Neural cell (in vitro differentiated cells): ENCODE results near the gene TCF4. TPM values are rescaled to one million over a fixed set of nuclear protein-coding genes. Genes with fewer than 3 reads are reported as not detected.

Experiments
- H2AFZ ChIP-seq: fragments of 200-600, 300-800 bp; sonication (generic), shearing (Covaris generic); 2 replicates; pipeline ENCODE4 v1.6.0; 2014; ENCODE audit warnings: low read depth, mild to moderate bottlenecking, antibody characterized with exemption, low read length, moderate library complexity
- H3F3A ChIP-seq: fragments of 200-600 bp; shearing (Covaris generic); 2 replicates; pipeline ENCODE4 v1.6.1; 2016; ENCODE audit warnings: mild to moderate bottlenecking, moderate library complexity, mixed read lengths, antibody characterized with exemption, low read length; ENCODE audit not compliant: insufficient read depth, poor library complexity, severe bottlenecking
- H3K27ac ChIP-seq: fragments of 200-600, 300-800 bp; sonication (generic), shearing (Covaris generic); 2 replicates; pipeline ENCODE4 v1.5.1; 2014; ENCODE audit warnings: mild to moderate bottlenecking, low read length, moderate library complexity
- H3K27me3 ChIP-seq: fragments of 300-800, 200-600 bp; sonication (generic), shearing (Covaris generic); 2 replicates; pipeline ENCODE4 v1.6.0; 2014; ENCODE audit warnings: mild to moderate bottlenecking, low read depth, low read length, moderate library complexity; ENCODE audit not compliant: insufficient read depth
- H3K36me3 ChIP-seq: fragments of 300-800, 200-600 bp; sonication (generic), shearing (Covaris generic); 2 replicates; pipeline ENCODE4 v1.5.1; 2014; ENCODE audit warnings: mild to moderate bottlenecking, antibody characterized with exemption, low read length, moderate library complexity; ENCODE audit not compliant: insufficient read depth
- H3K4me2 ChIP-seq: fragments of 300-800, 200-600 bp; sonication (generic), shearing (Covaris generic); 2 replicates; pipeline ENCODE4 v1.6.0; 2014; ENCODE audit warnings: mild to moderate bottlenecking, low read length
- H3K4me3 ChIP-seq: fragments of 300-800, 200-600 bp; sonication (generic), shearing (Covaris generic); 2 replicates; pipeline ENCODE4 v1.5.1; 2014; ENCODE audit warnings: mild to moderate bottlenecking, low read length, moderate library complexity
- H3K79me2 ChIP-seq: fragments of 200-600 bp; shearing (Covaris generic); replicated peaks from 2 replicates; pipeline ENCODE4 v1.6.0; 2014; ENCODE audit warnings: mild to moderate bottlenecking, low read length, moderate library complexity; ENCODE audit not compliant: insufficient read depth
- H3K9ac ChIP-seq: fragments of 300-800, 200-600 bp; sonication (generic), shearing (Covaris generic); 2 replicates; pipeline ENCODE4 v1.6.1; 2016; ENCODE audit warnings: mild to moderate bottlenecking, low read length, mixed read lengths
- H3K9me2 ChIP-seq: fragments of 200-600 bp; shearing (Covaris generic); 2 replicates; pipeline ENCODE4 v1.6.1; 2016; ENCODE audit warnings: mild to moderate bottlenecking, low read length, mixed read lengths; ENCODE audit not compliant: insufficient read depth
- H3K9me3 ChIP-seq: fragments of 200-600, 300-800 bp; sonication (generic), shearing (Covaris generic); 2 replicates; pipeline ENCODE4 v1.6.1; 2016; ENCODE audit warnings: mild to moderate bottlenecking, mixed run types, low read length, moderate library complexity, mixed read lengths
- H4K20me1 ChIP-seq: fragments of 200-600 bp; shearing (Covaris generic); 2 replicates; pipeline ENCODE4 v1.6.1; 2016; ENCODE audit warnings: mild to moderate bottlenecking, mixed run types; ENCODE audit not compliant: insufficient read depth
- CTCF ChIP-seq: fragments of 450-650 bp; IDR thresholded peaks from 2 replicates; pipeline ENCODE4 v1.5.1; 2014; ENCODE audit warnings: antibody characterized with exemption, mild to moderate bottlenecking, moderate library complexity; ENCODE audit not compliant: poor library complexity, severe bottlenecking
- EP300 ChIP-seq: fragments of 450-650 bp; conservative IDR thresholded peaks from 2 replicates; pipeline ENCODE4 v1.6.1; 2014; ENCODE audit warnings: antibody characterized with exemption, mild to moderate bottlenecking, moderate library complexity; ENCODE audit not compliant: poor library complexity, severe bottlenecking
- EZH2 ChIP-seq: fragments of 200-600, 300-800 bp; shearing (Covaris generic), sonication (generic); IDR thresholded peaks from 2 replicates; pipeline ENCODE4 v1.6.1; 2014; ENCODE audit warnings: antibody characterized with exemption, low read length, borderline replicate concordance, mild to moderate bottlenecking; ENCODE audit not compliant: insufficient read depth, poor library complexity, severe bottlenecking
- MXI1 ChIP-seq: fragments of 450-650 bp; conservative IDR thresholded peaks from 2 replicates; pipeline ENCODE4 v1.6.1; 2014; ENCODE audit warnings: antibody characterized with exemption, mild to moderate bottlenecking; ENCODE audit not compliant: poor library complexity, severe bottlenecking
- POLR2AphosphoS5 ChIP-seq: IDR thresholded peaks from 2 replicates; pipeline ENCODE4 v1.6.1; 2012
- RAD21 ChIP-seq: fragments of 450-650 bp; conservative IDR thresholded peaks from 2 replicates; pipeline ENCODE4 v1.6.1; 2014; ENCODE audit warnings: antibody characterized with exemption, mild to moderate bottlenecking, moderate library complexity
- REST ChIP-seq: IDR thresholded peaks from 2 replicates; pipeline ENCODE4 v1.6.1; 2012; ENCODE audit warnings: borderline replicate concordance
- SMC3 ChIP-seq: fragments of 450-650 bp; conservative IDR thresholded peaks from 2 replicates; pipeline ENCODE4 v1.6.1; 2014; ENCODE audit warnings: antibody characterized with exemption, mild to moderate bottlenecking, moderate library complexity; ENCODE audit not compliant: poor library complexity
- TAF1 ChIP-seq: IDR thresholded peaks from 2 replicates; pipeline ENCODE4 v1.6.1; 2012; ENCODE audit warnings: low read depth
- polyA plus RNA-seq: library from polyadenylated mRNA; depleted of rRNA; stranded (reverse); fragments of >200 nt; gene quantifications from 2 replicates; pipeline ENCODE4 v1.2.3, GENCODE V29; 2014

The TCF4 gene
- polyA plus RNA-seq, 1 donor from 2014 or later, result 7.0 TPM

- no peaks in the 10 kb centered on the region for H3K79me2 ChIP-seq
- no peak overlapping the region for H3K4me2 ChIP-seq
- H3K27me3 ChIP-seq, result no peaks in the 10 kb centered on the region
- no peak overlapping the region for H3K27ac ChIP-seq
- TF ChIP-seq SMC3 (no peak), REST (no peak), CTCF (no peak), POLR2AphosphoS5 (no peak), EZH2 (no peak), TAF1 (no peak), MXI1 (no peak), RAD21 (no peak), EP300 (no peak)
- H3K9ac ChIP-seq, result no peak overlapping the region
- H2AFZ ChIP-seq, result no peak overlapping the region
- no peaks in the 10 kb centered on the region for H3K9me3 ChIP-seq
- no peaks in the 10 kb centered on the region for H3K36me3 ChIP-seq
- no peak overlapping the region for H3K4me3 ChIP-seq
- no peaks in the 10 kb centered on the region for H3F3A ChIP-seq
- H3K9me2 ChIP-seq, result no peaks in the 10 kb centered on the region
- no peaks in the 10 kb centered on the region for H4K20me1 ChIP-seq
These were observed 321.0 kb downstream of the TCF4 start for GRCh38 chr18:55266981-55267380.

- H2AFZ ChIP-seq, result no peak overlapping the region
- no peaks in the 10 kb centered on the region for H3K36me3 ChIP-seq
- no peak overlapping the region for H3K4me3 ChIP-seq
- no peaks in the 10 kb centered on the region for H4K20me1 ChIP-seq
- no peak overlapping the region for H3K4me2 ChIP-seq
- H3K9ac ChIP-seq, result no peak overlapping the region
- H3K9me3 ChIP-seq, result no peaks in the 10 kb centered on the region
- no peak for TF ChIP-seq TAF1
- TF ChIP-seq EP300, result no peak
- no peak for TF ChIP-seq RAD21
- TF ChIP-seq SMC3, result no peak
- no peak for TF ChIP-seq CTCF
- no peak for TF ChIP-seq POLR2AphosphoS5
- TF ChIP-seq REST, result no peak
- TF ChIP-seq EZH2, result no peak
- no peak for TF ChIP-seq MXI1
- no peak overlapping the region for H3K27ac ChIP-seq
- no peaks in the 10 kb centered on the region for H3K9me2 ChIP-seq
- no peaks in the 10 kb centered on the region for H3K79me2 ChIP-seq
- no peaks in the 10 kb centered on the region for H3K27me3 ChIP-seq
- no peaks in the 10 kb centered on the region for H3F3A ChIP-seq
These were observed 322.0 kb downstream of the TCF4 start for GRCh38 chr18:55265984-55266383.
